ENCODE data around the gene IFIT1B.

GRCh38 chr10:89357096-89357495, 20.8 kb upstream of the IFIT1B start:
- TF ChIP-seq SMARCA5 (IDR thresholded peaks at IDR 0.05) (no peak), CTCF (IDR thresholded peaks at IDR 0.05 in 2 of 3, conservative IDR thresholded peaks at IDR 0.05 in 1 of 3; ENCODE audit: control insufficient read depth in 2 of 3, extremely low read depth in 1 of 3, insufficient read depth in 1 of 3, low read depth in 3 of 3, low read length in 3 of 3) (no peak), POLR2A (IDR thresholded peaks at IDR 0.05; ENCODE audit: low read depth, low read length) (no peak), CHD1 (IDR thresholded peaks at IDR 0.05; ENCODE audit: low read depth, low read length) (no peak)
- TF ChIP-seq, protein P1, sequence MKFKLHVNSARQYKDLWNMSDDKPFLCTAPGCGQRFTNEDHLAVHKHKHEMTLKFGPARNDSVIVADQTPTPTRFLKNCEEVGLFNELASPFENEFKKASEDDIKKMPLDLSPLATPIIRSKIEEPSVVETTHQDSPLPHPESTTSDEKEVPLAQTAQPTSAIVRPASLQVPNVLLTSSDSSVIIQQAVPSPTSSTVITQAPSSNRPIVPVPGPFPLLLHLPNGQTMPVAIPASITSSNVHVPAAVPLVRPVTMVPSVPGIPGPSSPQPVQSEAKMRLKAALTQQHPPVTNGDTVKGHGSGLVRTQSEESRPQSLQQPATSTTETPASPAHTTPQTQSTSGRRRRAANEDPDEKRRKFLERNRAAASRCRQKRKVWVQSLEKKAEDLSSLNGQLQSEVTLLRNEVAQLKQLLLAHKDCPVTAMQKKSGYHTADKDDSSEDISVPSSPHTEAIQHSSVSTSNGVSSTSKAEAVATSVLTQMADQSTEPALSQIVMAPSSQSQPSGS (IDR thresholded peaks at IDR 0.05; ENCODE audit: low read length), result no peak
